Chondrocyte (in vitro differentiated cells): ENCODE results near the gene SCN8A. TPM values are rescaled to one million over a fixed set of nuclear protein-coding genes. Genes with fewer than 3 reads are reported as not detected.

Experiments used
- DNase-seq: peaks from one replicate; pipeline ENCODE4 v3.0.0; 2021; ENCODE audit warnings: mixed read lengths, low spot score
- H3K27ac Mint-ChIP-seq: one replicate; pipeline ENCODE4 v1.8.0; 2021; ENCODE audit warnings: mild to moderate bottlenecking, moderate library complexity, mixed read lengths; ENCODE audit not compliant: unreplicated experiment
- H3K27me3 Mint-ChIP-seq: 2 replicates; pipeline ENCODE4 v1.8.0; 2021; ENCODE audit warnings: low read depth, mixed read lengths
- H3K36me3 Mint-ChIP-seq: 2 replicates; pipeline ENCODE4 v1.8.0; 2021; ENCODE audit warnings: low read depth, mixed read lengths
- H3K4me1 Mint-ChIP-seq: 2 replicates; pipeline ENCODE4 v1.8.0; 2021; ENCODE audit warnings: low read depth, mild to moderate bottlenecking, mixed read lengths
- H3K4me3 Mint-ChIP-seq: one replicate; pipeline ENCODE4 v1.8.0; 2021; ENCODE audit warnings: mild to moderate bottlenecking, moderate library complexity, mixed read lengths; ENCODE audit not compliant: unreplicated experiment
- H3K9me3 Mint-ChIP-seq: 2 replicates; pipeline ENCODE4 v1.8.0; 2021; ENCODE audit warnings: low read depth, mixed read lengths
- total RNA-seq: library from RNA; stranded (reverse); gene quantifications from 3 replicates; pipeline ENCODE4 v1.2.1, GENCODE V29; 2021
- TF ChIP-seq, protein P1 (sequence below): fragments of 200-600 bp; sonication (generic); IDR thresholded peaks from 2 replicates; pipeline ENCODE4 v1.5.0; 2021; ENCODE audit warnings: antibody characterized with exemption, mild to moderate bottlenecking, moderate library complexity

The SCN8A gene
- total RNA-seq, 1 donor from 2014 or later = 4.4 TPM

DNA sequence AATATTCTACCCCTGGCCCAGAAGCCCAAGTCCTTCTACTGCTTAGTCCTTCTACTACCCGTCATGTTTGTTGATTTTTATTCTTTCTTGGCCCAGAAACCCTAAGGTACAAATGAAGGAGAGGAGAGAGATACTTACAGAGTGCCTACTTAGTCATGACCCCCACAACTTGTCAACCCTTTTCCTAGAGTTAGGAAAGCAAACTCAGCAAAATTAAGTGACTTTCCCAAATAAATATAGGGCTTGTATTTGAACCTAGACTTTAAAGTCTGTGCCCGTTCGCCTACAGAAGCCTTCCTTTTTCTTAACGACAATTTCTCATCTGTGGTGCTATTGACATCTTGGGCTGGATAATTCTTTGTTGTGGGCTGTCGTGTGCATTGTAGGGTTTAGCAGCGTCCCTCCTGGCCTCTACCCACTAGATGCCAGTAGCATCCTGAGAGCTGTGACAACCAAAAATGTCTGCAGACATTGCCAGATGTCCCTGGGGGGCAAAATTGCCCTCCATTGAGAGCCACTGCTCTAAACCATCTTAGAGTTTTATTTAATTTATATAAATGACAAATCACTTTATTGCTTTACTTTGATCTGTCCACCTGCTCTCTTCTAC is 175.1 kb downstream of the SCN8A start:
- no peak for DNase-seq
- Mint-ChIP-seq H3K27me3 (no peaks in the 10 kb centered on the region), H3K9me3 (no peaks in the 10 kb centered on the region), H3K27ac (no peak overlapping the region), H3K4me3 (no peak overlapping the region), H3K36me3 (peaks cover 10% of the 10 kb centered on the region), H3K4me1 (peaks cover 6% of the 10 kb centered on the region)
- TF ChIP-seq, protein P1, sequence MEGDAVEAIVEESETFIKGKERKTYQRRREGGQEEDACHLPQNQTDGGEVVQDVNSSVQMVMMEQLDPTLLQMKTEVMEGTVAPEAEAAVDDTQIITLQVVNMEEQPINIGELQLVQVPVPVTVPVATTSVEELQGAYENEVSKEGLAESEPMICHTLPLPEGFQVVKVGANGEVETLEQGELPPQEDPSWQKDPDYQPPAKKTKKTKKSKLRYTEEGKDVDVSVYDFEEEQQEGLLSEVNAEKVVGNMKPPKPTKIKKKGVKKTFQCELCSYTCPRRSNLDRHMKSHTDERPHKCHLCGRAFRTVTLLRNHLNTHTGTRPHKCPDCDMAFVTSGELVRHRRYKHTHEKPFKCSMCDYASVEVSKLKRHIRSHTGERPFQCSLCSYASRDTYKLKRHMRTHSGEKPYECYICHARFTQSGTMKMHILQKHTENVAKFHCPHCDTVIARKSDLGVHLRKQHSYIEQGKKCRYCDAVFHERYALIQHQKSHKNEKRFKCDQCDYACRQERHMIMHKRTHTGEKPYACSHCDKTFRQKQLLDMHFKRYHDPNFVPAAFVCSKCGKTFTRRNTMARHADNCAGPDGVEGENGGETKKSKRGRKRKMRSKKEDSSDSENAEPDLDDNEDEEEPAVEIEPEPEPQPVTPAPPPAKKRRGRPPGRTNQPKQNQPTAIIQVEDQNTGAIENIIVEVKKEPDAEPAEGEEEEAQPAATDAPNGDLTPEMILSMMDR = no peak

DNA sequence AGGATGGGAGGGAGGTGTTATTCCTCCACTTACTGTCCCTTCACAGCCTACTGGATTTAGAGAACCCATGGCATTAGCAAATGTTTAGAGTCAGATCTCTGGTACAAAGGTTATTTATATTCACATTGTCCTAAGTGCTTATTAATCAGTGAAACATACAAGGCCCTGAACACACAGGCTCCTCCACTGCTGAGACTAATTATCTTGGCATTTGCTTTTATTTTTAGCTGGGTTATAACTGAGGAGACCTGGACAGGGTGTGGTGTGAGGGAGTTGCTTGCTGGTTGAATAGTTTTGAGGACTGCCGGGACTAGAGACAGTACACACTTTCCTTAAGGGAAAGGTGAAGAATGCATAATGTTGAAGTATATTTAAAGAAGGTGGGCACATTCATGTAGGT is 180.0 kb downstream of the SCN8A start:
- Mint-ChIP-seq H3K27me3 (no peaks in the 10 kb centered on the region), H3K27ac (no peak overlapping the region), H3K4me1 (peaks cover 16% of the 10 kb centered on the region), H3K9me3 (peaks cover 16% of the 10 kb centered on the region), H3K36me3 (peaks cover 15% of the 10 kb centered on the region), H3K4me3 (no peak overlapping the region)
- no peak for DNase-seq
- TF ChIP-seq, protein P1 = no peak

DNA sequence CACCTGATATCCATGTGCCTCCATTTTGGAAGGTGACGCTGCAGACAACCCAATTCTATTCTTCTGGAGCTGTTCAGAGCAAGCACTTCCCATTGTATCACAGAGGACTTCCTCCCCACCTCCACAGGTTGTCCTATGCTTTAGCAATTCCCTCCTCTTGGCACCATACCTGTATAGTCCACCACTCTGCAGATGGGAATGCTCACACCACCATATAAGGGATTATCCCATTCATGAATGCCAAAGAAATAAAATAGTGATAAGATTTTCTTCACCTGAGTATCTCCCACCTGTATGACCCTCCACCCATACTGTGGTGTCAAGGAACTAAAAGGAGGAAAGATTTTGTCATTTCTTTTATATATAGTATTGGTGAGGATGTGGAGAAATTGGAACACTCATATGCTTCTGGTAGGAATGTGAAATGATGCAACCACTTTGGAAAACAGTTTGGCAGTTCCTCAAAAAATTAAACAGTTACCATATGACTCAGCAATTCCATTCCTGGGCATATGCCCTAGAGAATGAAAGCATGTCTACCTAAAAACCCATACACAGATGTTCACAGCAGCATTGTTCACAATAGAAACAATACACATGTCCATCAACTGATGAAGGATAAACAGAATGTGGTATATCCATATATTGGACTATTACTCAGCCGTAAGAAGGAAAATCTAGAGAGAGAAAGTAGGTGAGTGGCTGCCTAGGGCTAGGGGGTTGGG is 182.3 kb downstream of the SCN8A start:
- TF ChIP-seq, protein P1 = no peak
- H3K27me3 Mint-ChIP-seq = no peaks in the 10 kb centered on the region
- H3K4me3 Mint-ChIP-seq = no peak overlapping the region
- peak overlapping the region; percentile 25 for H3K27ac Mint-ChIP-seq
- peaks cover 16% of the 10 kb centered on the region for H3K9me3 Mint-ChIP-seq
- peaks cover 16% of the 10 kb centered on the region for H3K4me1 Mint-ChIP-seq
- DNase-seq = no peak
- H3K36me3 Mint-ChIP-seq = peaks cover 11% of the 10 kb centered on the region

DNA sequence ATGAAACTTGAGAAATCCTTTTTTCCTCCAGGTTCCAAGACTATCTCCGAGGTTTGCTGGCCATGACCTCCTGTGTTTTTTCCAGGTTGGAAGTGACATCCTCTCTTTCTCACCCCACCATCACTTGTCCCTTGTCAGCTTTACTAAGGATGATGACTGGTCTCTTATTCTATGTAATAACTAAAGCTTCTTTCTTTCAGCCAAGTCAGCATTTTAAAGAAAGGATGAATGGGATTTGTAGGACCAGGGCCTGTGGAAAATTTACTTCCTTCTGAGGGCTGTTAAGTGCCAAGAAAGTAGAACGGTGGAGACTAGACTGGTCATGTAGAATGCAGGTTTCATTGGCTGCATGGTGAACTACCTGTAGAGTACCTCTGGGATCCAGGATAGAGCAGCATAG is 183.9 kb downstream of the SCN8A start:
- Mint-ChIP-seq H3K36me3 (peaks cover 11% of the 10 kb centered on the region), H3K27ac (no peak overlapping the region), H3K4me3 (no peak overlapping the region), H3K9me3 (peaks cover 16% of the 10 kb centered on the region), H3K4me1 (peaks cover 16% of the 10 kb centered on the region), H3K27me3 (no peaks in the 10 kb centered on the region)
- no peak for DNase-seq
- TF ChIP-seq, protein P1 = no peak

DNA sequence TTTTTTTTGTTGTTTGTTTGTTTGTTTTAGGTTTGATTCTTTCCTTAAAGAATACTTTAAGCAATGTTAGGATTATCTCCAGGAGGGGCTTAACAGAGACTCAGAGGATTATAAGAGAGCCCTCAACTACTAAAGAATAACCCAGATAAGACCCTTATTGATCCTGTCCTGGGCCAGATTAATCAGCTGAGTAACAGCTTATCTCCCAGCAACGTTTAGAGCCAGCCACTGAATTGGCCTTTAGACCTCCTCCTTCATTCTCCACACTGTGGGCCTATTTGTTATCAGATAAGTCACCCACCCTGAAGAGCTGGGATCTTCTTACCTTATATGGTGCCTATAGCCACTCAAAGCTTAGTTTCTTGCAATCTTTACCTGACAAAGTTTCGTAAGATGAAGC is 186.4 kb downstream of the SCN8A start:
- TF ChIP-seq, protein P1 = no peak
- DNase-seq = no peak
- peaks cover 7% of the 10 kb centered on the region for H3K4me1 Mint-ChIP-seq
- no peak overlapping the region for H3K27ac Mint-ChIP-seq
- peaks cover 16% of the 10 kb centered on the region for H3K9me3 Mint-ChIP-seq
- H3K4me3 Mint-ChIP-seq = no peak overlapping the region
- peaks cover 8% of the 10 kb centered on the region for H3K36me3 Mint-ChIP-seq
- H3K27me3 Mint-ChIP-seq = no peaks in the 10 kb centered on the region
